Mesothelial cell of epicardium (in vitro differentiated cells): Measurements from ENCODE around the gene TMEM147. TPM values are rescaled to one million over a fixed set of nuclear protein-coding genes. Genes with fewer than 3 reads are reported as not detected.

Source experiments
- DNase-seq, 2 experiments: peaks; one replicate each; pipeline ENCODE4 v3.0.0; 2021; ENCODE audit warnings: low spot score in 2 of 2; ENCODE audit not compliant: unreplicated experiment in 2 of 2
- H3K27ac Mint-ChIP-seq: 2 replicates; pipeline ENCODE4 v1.8.0; 2021; ENCODE audit warnings: mixed read lengths
- H3K27me3 Mint-ChIP-seq: 2 replicates; pipeline ENCODE4 v1.8.0; 2021; ENCODE audit warnings: low read depth, mixed read lengths
- H3K36me3 Mint-ChIP-seq: 2 replicates; pipeline ENCODE4 v1.8.0; 2021; ENCODE audit warnings: mixed read lengths
- H3K4me1 Mint-ChIP-seq: 2 replicates; pipeline ENCODE4 v1.8.0; 2021; ENCODE audit warnings: mixed read lengths
- H3K4me3 Mint-ChIP-seq: 2 replicates; pipeline ENCODE4 v1.8.0; 2021; ENCODE audit warnings: mild to moderate bottlenecking, moderate library complexity, mixed read lengths
- H3K9me3 Mint-ChIP-seq: 2 replicates; pipeline ENCODE4 v1.8.0; 2021; ENCODE audit warnings: mixed read lengths
- total RNA-seq: library from RNA; stranded (reverse); gene quantifications from 3 replicates; pipeline ENCODE4 v1.2.1, GENCODE V29; 2021
- TF ChIP-seq, protein P1 (sequence below): fragments of 200-600 bp; sonication (generic); IDR thresholded peaks from one replicate; pipeline ENCODE4 v1.5.0; 2021; ENCODE audit warnings: antibody characterized with exemption; ENCODE audit not compliant: unreplicated experiment

TMEM147 gene
- total RNA-seq = 82.2 to 82.7 TPM (median 82.3 TPM) in 3 replicates

- TF ChIP-seq, protein P1, sequence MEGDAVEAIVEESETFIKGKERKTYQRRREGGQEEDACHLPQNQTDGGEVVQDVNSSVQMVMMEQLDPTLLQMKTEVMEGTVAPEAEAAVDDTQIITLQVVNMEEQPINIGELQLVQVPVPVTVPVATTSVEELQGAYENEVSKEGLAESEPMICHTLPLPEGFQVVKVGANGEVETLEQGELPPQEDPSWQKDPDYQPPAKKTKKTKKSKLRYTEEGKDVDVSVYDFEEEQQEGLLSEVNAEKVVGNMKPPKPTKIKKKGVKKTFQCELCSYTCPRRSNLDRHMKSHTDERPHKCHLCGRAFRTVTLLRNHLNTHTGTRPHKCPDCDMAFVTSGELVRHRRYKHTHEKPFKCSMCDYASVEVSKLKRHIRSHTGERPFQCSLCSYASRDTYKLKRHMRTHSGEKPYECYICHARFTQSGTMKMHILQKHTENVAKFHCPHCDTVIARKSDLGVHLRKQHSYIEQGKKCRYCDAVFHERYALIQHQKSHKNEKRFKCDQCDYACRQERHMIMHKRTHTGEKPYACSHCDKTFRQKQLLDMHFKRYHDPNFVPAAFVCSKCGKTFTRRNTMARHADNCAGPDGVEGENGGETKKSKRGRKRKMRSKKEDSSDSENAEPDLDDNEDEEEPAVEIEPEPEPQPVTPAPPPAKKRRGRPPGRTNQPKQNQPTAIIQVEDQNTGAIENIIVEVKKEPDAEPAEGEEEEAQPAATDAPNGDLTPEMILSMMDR = no peak
- Mint-ChIP-seq H3K36me3 (peaks cover 4% of the 10 kb centered on the region), H3K27me3 (no peaks in the 10 kb centered on the region), H3K27ac (peak within 1 kb of the TSS; percentile 96), H3K4me3 (peak within 1 kb of the TSS; percentile 93), H3K9me3 (no peaks in the 10 kb centered on the region), H3K4me1 (peaks cover 24% of the 10 kb centered on the region)
- peak; percentile 82 to 89 for DNase-seq
Measured at GRCh38 chr19:35545001-35545854, at the start of gene TMEM147. Gene TMEM147 (plus strand): TSS chr19:35545626. CDS start chr19:35545740, 114 bp downstream.

GRCh38 chr19:35497406-35497805 is 48.0 kb upstream of the TMEM147 start:
- peaks cover 13% of the 10 kb centered on the region for H3K36me3 Mint-ChIP-seq
- H3K4me1 Mint-ChIP-seq = peaks cover 5% of the 10 kb centered on the region
- DNase-seq = no peak
- peaks cover 2% of the 10 kb centered on the region for H3K27me3 Mint-ChIP-seq
- TF ChIP-seq, protein P1 = no peak
- H3K9me3 Mint-ChIP-seq = no peaks in the 10 kb centered on the region
- H3K4me3 Mint-ChIP-seq = no peak overlapping the region
- no peak overlapping the region for H3K27ac Mint-ChIP-seq

DNA sequence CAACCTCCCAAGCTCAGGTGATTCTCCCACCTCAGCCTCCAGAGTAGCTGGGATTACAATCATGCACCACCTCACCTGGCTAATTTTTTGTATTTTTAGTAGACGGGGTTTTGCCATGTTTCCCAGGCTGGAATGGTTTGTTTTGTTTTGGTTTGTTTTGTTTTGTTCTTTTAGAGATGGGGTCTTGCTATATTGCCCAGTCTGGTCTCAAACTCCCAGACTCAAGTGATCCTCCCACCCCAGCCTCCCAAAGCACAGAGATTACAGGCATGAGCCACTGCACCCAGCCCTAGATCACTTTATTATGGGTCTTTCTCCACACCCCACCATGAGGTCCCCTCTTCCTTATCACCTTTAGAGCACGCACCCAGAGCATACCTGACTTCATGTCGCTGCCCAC is 47.2 kb upstream of the TMEM147 start:
- Mint-ChIP-seq H3K4me1 (peaks cover 5% of the 10 kb centered on the region), H3K36me3 (peaks cover 17% of the 10 kb centered on the region), H3K27ac (no peak overlapping the region), H3K27me3 (no peaks in the 10 kb centered on the region), H3K9me3 (no peaks in the 10 kb centered on the region), H3K4me3 (no peak overlapping the region)
- no peak for DNase-seq
- TF ChIP-seq, protein P1 = no peak

DNA sequence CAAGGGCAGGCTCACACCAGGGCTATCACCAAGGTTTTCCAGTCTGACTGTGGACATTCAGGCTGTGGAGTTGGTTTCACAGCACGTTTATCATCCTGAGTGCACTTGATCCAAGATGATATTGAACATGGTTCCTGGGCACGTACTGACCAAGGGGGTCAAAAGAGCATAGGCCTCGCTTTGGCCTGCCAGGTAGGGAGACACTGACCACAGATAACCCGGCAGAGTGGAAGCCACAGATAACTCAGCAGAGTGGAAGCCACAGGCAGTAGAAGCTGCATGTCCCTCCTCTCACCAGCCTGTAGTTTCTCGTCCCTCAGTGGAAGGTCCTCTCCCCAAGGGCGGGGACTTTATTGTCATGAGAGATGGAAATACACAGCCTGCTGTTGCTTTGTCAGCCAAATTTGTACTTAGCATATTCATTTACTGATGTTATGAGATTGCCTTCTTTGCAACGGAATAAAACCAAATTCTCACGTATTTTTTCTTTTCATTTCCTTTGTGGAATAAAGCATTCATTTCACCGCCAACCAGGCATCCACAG is 46.4 kb upstream of the TMEM147 start:
- H3K27ac Mint-ChIP-seq = no peak overlapping the region
- DNase-seq = no peak
- peaks cover 5% of the 10 kb centered on the region for H3K4me1 Mint-ChIP-seq
- no peaks in the 10 kb centered on the region for H3K9me3 Mint-ChIP-seq
- H3K4me3 Mint-ChIP-seq = no peak overlapping the region
- TF ChIP-seq, protein P1 = no peak
- H3K27me3 Mint-ChIP-seq = no peaks in the 10 kb centered on the region
- H3K36me3 Mint-ChIP-seq = peaks cover 17% of the 10 kb centered on the region

DNA sequence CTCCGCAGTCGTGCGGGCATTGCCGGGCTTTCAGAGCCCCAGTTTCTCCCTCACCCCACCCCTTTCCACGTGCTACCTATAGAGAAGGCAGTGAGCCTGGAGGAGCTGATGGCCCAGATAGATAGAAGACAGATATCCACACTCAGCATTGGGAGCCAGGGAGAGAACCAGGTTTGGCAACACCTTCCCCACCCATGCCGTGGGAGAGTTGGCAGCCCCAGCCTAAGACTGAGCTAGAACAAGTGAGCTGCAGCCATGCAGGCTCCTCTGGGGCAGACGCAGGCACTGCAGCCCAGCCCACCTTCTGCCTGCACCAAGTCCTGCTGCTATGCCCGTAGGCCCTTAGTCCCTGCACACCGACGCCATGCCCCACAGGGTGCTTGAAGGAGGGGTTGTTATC is 44.8 kb upstream of the TMEM147 start:
- no peak for DNase-seq
- Mint-ChIP-seq H3K4me3 (no peak overlapping the region), H3K9me3 (no peaks in the 10 kb centered on the region), H3K36me3 (peaks cover 21% of the 10 kb centered on the region), H3K27ac (no peak overlapping the region), H3K4me1 (peaks cover under 1% of the 10 kb centered on the region), H3K27me3 (no peaks in the 10 kb centered on the region)
- TF ChIP-seq, protein P1 = no peak
